ENCODE data around the gene KCNQ2.

Gene KCNQ2

GRCh38 chr20:63431944-63432343, 40.5 kb downstream of the KCNQ2 start:
- DNase-seq: no peak

DNA sequence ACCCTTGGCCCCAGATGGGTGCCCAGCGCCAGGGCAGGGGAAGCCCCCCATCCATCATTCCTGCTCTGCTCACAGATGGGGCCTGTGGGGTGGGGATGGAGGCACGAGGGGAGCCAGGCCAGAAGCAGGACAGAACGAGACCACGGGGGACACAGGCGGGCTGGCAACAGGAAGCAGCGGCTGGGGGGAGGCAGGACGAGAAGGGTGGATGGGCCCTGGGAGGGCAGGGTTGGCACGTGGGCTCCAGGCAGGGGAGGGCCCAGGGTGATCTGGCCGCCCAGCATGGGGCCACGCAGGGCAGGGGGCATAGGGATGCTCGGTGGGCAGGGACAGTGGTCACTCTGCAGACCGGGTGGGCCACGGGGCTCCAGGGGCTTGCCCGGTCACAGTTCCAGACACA, 41.6 kb downstream of the KCNQ2 start:
- no peak for DNase-seq

GRCh38 chr20:63429992-63430391, 42.5 kb downstream of the KCNQ2 start:
- no peak for DNase-seq

- no peak for DNase-seq
These were observed 43.4 kb downstream of the KCNQ2 start for GRCh38 chr20:63428906-63429575.

DNA sequence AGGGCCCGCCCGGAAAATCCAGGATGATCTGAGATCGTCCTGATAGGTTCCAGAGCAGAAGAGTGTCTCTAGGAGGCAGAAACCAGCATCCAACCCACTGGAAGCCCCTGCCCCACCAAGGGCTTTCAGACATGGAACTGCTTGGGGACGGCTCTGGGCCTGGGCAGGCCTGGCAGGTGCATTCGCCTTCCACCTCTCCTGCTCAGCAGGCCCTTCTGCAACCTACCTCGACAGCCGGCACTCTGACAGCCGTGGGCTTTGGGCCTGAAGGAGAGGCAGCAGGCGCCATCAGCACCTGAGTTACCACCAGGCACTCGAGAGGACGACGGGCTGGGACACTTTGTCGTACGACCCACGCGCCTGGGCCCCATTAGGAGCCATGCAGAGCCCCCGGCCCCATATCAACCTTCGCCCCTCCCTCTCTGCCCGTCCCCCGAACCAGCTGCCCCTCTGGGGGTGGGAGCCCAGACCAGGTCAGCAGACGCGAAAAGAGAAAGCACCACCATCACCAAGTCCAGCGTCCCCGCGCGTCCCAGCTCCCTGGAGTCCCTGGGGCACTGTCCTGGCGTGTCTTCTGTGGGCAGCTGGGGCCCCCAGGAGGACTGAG, 44.6 kb downstream of the KCNQ2 start:
- DNase-seq: no peak

- DNase-seq: no peak
These were observed 45.2 kb downstream of the KCNQ2 start for GRCh38 chr20:63427206-63427605.

GRCh38 chr20:63425846-63426485, 46.5 kb downstream of the KCNQ2 start:
- no peak for DNase-seq

GRCh38 chr20:63424613-63425012, 47.8 kb downstream of the KCNQ2 start:
- DNase-seq: no peak

DNA sequence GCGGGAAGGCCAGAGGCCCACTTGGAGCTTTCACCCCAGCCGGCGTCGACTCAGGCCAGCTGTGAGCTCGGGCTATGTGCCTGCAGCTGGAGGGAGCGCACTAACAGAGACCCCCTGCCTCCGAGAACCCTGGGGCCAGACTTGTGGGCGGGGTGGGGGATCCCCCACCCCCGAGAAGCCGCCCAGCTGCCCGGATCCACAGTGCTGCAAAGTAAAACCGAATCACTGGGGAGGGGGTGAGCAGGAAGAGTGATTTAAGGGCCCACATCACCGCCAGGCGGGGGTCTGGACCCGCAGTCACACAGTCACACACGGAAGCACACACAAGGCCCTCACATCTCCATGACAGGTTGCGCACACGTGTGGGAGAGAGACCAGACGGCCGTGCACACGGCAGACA, 48.7 kb downstream of the KCNQ2 start:
- DNase-seq: no peak

- no peak for DNase-seq
These were observed 49.8 kb downstream of the KCNQ2 start for GRCh38 chr20:63422653-63423052.

- no peak for DNase-seq
These were observed 50.5 kb downstream of the KCNQ2 start for GRCh38 chr20:63421913-63422312.

DNA sequence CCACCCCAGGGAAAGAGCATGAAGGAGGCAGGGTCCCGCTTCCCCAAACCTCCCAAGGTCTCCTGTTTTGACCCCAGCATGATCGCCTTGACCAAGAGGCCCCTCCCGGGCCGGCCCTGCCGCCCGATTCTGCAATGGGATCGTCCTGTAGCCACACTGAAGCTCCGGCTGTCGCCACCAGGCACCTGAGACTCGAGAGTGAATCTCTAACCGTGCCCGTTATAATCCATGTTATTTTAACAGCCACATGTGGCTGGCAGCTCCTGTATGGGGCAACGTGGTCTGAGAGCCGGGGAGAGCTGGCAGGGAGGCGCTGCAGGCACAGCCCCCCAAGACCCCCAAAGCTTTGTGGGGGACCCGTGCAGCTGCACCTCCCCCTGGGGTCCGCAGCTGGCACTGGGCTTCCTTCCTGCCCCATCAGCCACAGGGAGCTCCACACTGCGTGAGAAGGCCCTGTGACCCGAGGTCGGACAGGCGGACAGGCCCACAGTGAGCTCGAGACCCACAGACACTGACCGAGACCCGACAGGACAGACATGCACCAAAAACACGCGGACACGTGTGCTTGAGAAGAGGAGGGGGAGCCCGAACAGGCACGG, 51.3 kb downstream of the KCNQ2 start:
- DNase-seq: no peak

GRCh38 chr20:63420359-63421093, 51.9 kb downstream of the KCNQ2 start:
- no peak for DNase-seq

GRCh38 chr20:63419299-63419698, 53.2 kb downstream of the KCNQ2 start:
- DNase-seq: no peak

DNA sequence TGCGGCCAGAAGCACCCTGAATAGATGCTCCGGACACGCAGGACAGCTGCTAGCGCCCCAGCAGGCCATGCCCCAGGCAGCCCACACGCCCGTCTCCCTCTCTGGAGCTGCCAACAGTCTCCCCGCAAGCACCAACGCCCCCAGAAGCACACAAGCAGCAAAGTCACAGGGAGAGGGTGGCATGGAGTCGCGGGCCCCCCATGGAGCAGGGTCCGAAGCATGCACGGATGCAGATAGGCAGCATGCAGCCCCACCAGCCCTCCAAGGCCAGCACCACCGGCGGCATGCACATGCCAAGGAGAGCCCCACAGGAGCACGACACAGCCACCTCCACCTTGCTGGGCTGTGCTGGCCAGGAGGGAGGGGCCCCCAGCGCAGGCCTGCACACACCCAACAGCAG, 53.8 kb downstream of the KCNQ2 start:
- DNase-seq: no peak

- DNase-seq: no peak
These were observed 54.7 kb downstream of the KCNQ2 start for GRCh38 chr20:63417738-63418120.

GRCh38 chr20:63417097-63417737, 55.2 kb downstream of the KCNQ2 start:
- no peak for DNase-seq

DNA sequence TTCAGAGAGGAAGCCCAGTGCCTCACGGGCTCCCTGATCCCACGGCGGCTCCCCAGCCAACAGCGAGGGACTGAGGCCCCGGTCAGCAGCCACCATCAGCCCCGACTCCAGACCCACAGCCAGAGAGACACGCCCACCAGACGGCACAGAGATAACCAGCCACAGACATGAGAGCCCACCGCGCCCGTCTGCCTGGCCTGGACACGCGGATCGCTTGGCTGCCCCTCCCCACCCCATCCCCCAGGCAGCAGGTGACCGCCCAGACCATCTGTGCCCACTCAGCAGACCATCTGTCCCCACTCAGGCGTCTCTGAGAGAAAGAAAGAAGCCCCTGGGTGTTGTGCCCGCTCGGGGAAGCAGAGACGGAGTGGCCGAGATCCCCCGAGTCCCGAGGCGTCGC, 55.8 kb downstream of the KCNQ2 start:
- DNase-seq: no peak

GRCh38 chr20:63415647-63416391, 56.6 kb downstream of the KCNQ2 start:
- no peak for DNase-seq

DNA sequence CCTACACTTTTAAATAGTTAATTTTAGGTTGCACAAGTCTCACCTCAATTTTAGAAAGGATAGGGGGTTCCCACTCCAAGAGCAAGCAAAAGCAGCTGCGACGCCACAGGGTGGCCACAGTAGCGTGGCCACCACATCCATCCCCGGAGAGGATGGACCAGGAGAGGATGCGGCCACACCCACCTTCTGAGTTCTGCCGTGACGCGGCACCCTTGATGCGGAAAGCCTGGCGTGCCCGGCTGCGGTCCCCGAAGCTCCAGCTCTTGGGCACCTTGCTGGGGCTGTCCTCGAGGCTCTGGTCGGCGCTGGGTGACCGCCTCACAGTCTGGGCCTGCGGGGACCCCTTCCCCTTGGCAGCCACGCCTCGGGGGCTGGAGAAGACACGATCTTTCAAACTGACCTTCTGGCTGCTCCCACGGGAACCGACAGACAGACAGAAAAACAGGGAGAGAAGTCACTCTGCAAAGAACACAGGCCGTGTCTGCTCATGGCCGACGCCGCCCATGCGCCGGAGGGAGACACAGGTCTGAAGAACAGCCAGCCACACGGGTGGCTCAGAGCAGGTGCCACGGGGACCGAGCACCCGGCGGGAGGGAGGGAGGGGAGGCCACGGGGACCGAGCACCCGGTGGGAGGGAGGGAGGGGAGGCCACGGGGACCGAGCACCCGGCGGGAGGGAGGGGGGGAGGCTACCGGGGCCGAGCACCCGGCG, 57.6 kb downstream of the KCNQ2 start:
- DNase-seq: no peak

GRCh38 chr20:63413963-63414684, 58.3 kb downstream of the KCNQ2 start:
- no peak for DNase-seq

Data from NCI-H345 (cell line).